Measurements from ENCODE around the gene MMAB.

The MMAB gene

DNA sequence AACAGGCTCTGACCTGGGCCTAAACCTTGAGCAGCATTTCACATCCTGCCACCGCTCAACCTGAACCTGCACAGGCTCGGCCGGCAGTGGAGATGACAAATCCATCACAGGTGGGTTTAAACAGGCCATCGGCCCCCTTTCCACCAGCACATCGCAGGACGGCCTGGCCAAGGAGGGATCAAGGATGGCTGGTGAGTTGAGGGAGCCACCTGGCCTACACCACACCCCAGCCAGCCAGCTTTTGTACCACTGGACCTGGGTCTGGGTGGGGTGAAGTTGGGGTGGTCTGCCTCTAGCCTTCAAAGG lies 14.2 kb downstream of the MMAB start:
- DNase-seq (ENCODE audit: low read depth, low spot score), result no peak
- TF ChIP-seq YY1 (IDR thresholded peaks at IDR 0.05; ENCODE audit: insufficient read depth, insufficient read length) (no peak), SUZ12 (IDR thresholded peaks at IDR 0.05; ENCODE audit: extremely low read depth, insufficient read depth, insufficient read length) (no peak), ZNF274 (IDR thresholded peaks at IDR 0.05; ENCODE audit: low read depth, low read length) (no peak)
- Histone ChIP-seq H3K27me3 (ENCODE audit: insufficient read depth, insufficient read length) (no peaks in the 10 kb centered on the region), H3K4me1 (ENCODE audit: insufficient read depth, insufficient read length) (no peaks in the 10 kb centered on the region), H3K4me3 (ENCODE audit: insufficient read length, low read depth) (no peak overlapping the region), H3K36me3 (ENCODE audit: insufficient read depth, insufficient read length, low read length) (peaks cover 52% of the 10 kb centered on the region), H3K9me3 (ENCODE audit: insufficient read depth, low read length) (no peaks in the 10 kb centered on the region), H3K9ac (ENCODE audit: insufficient read length, low read depth) (peak overlapping the region; percentile 6)

- H3K4me1 ChIP-seq (ENCODE audit: insufficient read depth, insufficient read length), result peaks cover 3% of the 10 kb centered on the region
- no peaks in the 10 kb centered on the region for H3K27me3 ChIP-seq (ENCODE audit: insufficient read depth, insufficient read length)
- H3K9me3 ChIP-seq (ENCODE audit: insufficient read depth, low read length), result no peaks in the 10 kb centered on the region
- no peak overlapping the region for H3K4me3 ChIP-seq (ENCODE audit: insufficient read length, low read depth)
- no peak for DNase-seq (ENCODE audit: low read depth, low spot score)
- peaks cover 47% of the 10 kb centered on the region for H3K36me3 ChIP-seq (ENCODE audit: insufficient read depth, insufficient read length, low read length)
- peak overlapping the region; percentile 6 for H3K9ac ChIP-seq (ENCODE audit: insufficient read length, low read depth)
- TF ChIP-seq YY1 (IDR thresholded peaks at IDR 0.05; ENCODE audit: insufficient read depth, insufficient read length), result no peak
- no peak for TF ChIP-seq SUZ12 (IDR thresholded peaks at IDR 0.05; ENCODE audit: extremely low read depth, insufficient read depth, insufficient read length)
- TF ChIP-seq ZNF274 (IDR thresholded peaks at IDR 0.05; ENCODE audit: low read depth, low read length), result no peak
Measured at GRCh38 chr12:109558374-109559199, 14.7 kb downstream of the MMAB start.

DNA sequence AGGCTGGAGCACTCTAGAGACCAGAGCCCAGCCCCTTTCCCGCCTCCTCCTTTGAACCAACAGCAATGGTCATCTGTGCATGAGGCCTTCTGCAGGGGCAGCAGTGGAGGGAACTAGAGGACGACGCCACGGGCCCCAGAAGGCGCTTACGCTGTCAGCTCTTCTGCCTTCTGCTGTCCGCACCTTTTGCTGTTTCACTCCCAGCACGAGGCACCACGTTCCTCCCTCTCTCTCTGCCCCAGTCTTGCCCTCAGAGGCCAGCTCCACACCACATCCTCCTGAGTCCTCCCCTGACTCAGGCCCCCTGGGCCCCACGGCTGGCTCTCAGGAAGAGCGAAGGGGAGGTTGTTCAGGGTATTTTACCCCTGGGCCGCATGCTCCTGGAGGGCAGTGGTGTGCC lies 15.5 kb downstream of the MMAB start:
- Histone ChIP-seq H3K9ac (ENCODE audit: insufficient read length, low read depth) (no peak overlapping the region), H3K36me3 (ENCODE audit: insufficient read depth, insufficient read length, low read length) (peaks cover 39% of the 10 kb centered on the region), H3K27me3 (ENCODE audit: insufficient read depth, insufficient read length) (no peaks in the 10 kb centered on the region), H3K4me1 (ENCODE audit: insufficient read depth, insufficient read length) (peaks cover 3% of the 10 kb centered on the region), H3K4me3 (ENCODE audit: insufficient read length, low read depth) (no peak overlapping the region), H3K9me3 (ENCODE audit: insufficient read depth, low read length) (no peaks in the 10 kb centered on the region)
- DNase-seq (ENCODE audit: low read depth, low spot score), result no peak
- no peak for TF ChIP-seq ZNF274 (IDR thresholded peaks at IDR 0.05; ENCODE audit: low read depth, low read length)
- TF ChIP-seq SUZ12 (IDR thresholded peaks at IDR 0.05; ENCODE audit: extremely low read depth, insufficient read depth, insufficient read length), result no peak
- TF ChIP-seq YY1 (IDR thresholded peaks at IDR 0.05; ENCODE audit: insufficient read depth, insufficient read length), result no peak

DNA sequence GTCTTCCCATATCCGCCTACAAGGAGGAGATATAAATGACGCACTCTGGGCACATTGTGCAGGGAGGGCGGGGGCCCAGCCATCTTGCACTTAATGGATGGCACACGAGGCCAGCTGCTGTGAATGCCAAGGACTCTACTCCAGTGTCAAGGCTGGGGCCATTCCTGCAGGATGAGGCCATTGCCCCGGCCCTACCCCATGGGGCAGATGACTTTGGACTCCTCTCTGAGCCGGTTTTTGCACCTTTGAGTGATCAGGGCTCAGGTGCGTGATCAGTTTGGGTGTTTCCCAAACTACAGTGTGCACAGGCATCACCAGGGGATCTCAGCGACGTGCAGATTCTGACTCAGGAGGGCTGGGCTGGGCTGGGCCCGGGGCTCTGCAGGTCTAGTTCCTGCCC lies 16.1 kb downstream of the MMAB start:
- Histone ChIP-seq H3K4me1 (ENCODE audit: insufficient read depth, insufficient read length) (peaks cover 3% of the 10 kb centered on the region), H3K4me3 (ENCODE audit: insufficient read length, low read depth) (no peak overlapping the region), H3K27me3 (ENCODE audit: insufficient read depth, insufficient read length) (no peaks in the 10 kb centered on the region), H3K9ac (ENCODE audit: insufficient read length, low read depth) (no peak overlapping the region), H3K9me3 (ENCODE audit: insufficient read depth, low read length) (no peaks in the 10 kb centered on the region), H3K36me3 (ENCODE audit: insufficient read depth, insufficient read length, low read length) (peaks cover 33% of the 10 kb centered on the region)
- TF ChIP-seq ZNF274 (IDR thresholded peaks at IDR 0.05; ENCODE audit: low read depth, low read length) (no peak), SUZ12 (IDR thresholded peaks at IDR 0.05; ENCODE audit: extremely low read depth, insufficient read depth, insufficient read length) (no peak), YY1 (IDR thresholded peaks at IDR 0.05; ENCODE audit: insufficient read depth, insufficient read length) (no peak)
- no peak for DNase-seq (ENCODE audit: low read depth, low spot score)

DNA sequence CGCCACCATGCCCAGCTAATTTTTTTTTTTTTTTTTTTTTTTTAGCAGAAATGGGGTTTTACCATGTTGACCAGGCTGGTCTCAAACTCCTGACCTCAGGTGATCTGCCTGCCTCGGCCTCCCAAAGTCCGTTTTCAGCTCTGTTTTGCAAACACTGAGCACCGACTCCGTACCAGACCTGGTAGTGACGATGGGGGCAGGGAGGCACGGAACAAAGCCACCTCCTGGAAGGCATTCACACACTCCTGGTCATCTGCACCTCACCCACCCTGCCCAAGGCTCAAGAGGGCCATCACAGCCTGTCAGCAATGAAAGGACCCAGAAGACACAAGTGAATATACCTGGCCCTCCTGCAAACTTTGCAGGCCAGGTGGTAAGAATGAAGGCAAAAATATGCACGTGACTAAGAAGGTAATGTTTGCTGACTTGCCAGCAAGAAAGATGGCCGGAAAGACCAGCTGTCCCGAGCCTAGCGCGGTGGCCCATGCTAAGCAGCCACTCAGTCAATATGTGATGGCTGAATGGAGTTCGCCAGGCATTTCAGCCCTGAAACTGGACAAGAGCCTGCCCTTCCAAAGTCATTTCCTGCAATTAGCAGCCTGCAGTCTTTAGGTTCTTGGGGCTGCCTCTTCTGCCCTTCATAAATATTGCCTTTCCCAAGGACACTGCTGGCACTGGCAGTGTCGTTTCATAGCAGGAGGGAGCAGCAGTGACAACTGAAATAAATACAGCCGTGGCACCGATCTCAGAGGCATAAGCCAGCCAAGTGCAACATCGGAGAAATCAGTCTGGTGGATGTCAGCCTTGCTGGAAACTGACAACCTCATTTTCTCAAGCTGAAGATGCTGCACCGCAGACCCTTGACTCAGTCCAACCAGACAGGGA lies 17.6 kb downstream of the MMAB start:
- Histone ChIP-seq H3K9me3 (ENCODE audit: insufficient read depth, low read length) (no peaks in the 10 kb centered on the region), H3K36me3 (ENCODE audit: insufficient read depth, insufficient read length, low read length) (peaks cover 19% of the 10 kb centered on the region), H3K9ac (ENCODE audit: insufficient read length, low read depth) (no peak overlapping the region), H3K27me3 (ENCODE audit: insufficient read depth, insufficient read length) (no peaks in the 10 kb centered on the region), H3K4me1 (ENCODE audit: insufficient read depth, insufficient read length) (peaks cover 3% of the 10 kb centered on the region), H3K4me3 (ENCODE audit: insufficient read length, low read depth) (no peak overlapping the region)
- TF ChIP-seq SUZ12 (IDR thresholded peaks at IDR 0.05; ENCODE audit: extremely low read depth, insufficient read depth, insufficient read length), result no peak
- no peak for TF ChIP-seq ZNF274 (IDR thresholded peaks at IDR 0.05; ENCODE audit: low read depth, low read length)
- TF ChIP-seq YY1 (IDR thresholded peaks at IDR 0.05; ENCODE audit: insufficient read depth, insufficient read length), result no peak
- no peak for DNase-seq (ENCODE audit: low read depth, low spot score)

- peaks cover 3% of the 10 kb centered on the region for H3K4me1 ChIP-seq (ENCODE audit: insufficient read depth, insufficient read length)
- H3K9ac ChIP-seq (ENCODE audit: insufficient read length, low read depth), result no peak overlapping the region
- no peak for TF ChIP-seq SUZ12 (IDR thresholded peaks at IDR 0.05; ENCODE audit: extremely low read depth, insufficient read depth, insufficient read length)
- no peak for TF ChIP-seq YY1 (IDR thresholded peaks at IDR 0.05; ENCODE audit: insufficient read depth, insufficient read length)
- TF ChIP-seq ZNF274 (IDR thresholded peaks at IDR 0.05; ENCODE audit: low read depth, low read length), result no peak
- H3K36me3 ChIP-seq (ENCODE audit: insufficient read depth, insufficient read length, low read length), result peaks cover 15% of the 10 kb centered on the region
- H3K9me3 ChIP-seq (ENCODE audit: insufficient read depth, low read length), result no peaks in the 10 kb centered on the region
- no peaks in the 10 kb centered on the region for H3K27me3 ChIP-seq (ENCODE audit: insufficient read depth, insufficient read length)
- DNase-seq (ENCODE audit: low read depth, low spot score), result no peak
- no peak overlapping the region for H3K4me3 ChIP-seq (ENCODE audit: insufficient read length, low read depth)
Measured at GRCh38 chr12:109554761-109555160, 18.5 kb downstream of the MMAB start.

DNA sequence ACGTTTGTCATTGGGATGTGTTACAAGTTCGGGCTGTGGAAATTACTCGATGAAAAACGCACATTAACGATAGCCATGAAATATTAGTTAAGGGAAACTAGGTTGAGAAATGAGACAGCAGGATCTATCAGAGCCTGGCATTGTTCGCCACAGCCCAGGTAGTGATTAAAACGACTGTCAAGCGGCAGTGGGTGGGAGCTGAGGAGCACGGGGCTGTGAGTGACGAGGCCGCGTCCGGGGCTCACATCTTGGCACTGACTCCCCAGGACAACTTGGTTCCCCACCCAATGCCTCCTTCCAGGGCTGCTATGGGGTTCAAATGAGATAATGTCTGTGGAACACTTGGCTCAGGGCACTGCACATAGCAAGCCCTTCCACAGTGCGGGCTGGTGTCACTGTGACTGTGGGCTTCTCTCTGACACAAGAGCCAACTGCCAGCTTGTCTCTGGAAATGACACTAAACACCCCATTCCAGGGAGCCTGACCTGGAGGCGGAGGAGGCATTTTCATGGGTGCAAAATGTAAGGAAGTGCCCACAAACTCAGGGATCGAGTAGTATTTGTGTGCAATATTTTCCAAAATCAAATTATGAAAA lies 19.3 kb downstream of the MMAB start:
- no peak overlapping the region for H3K9ac ChIP-seq (ENCODE audit: insufficient read length, low read depth)
- H3K4me1 ChIP-seq (ENCODE audit: insufficient read depth, insufficient read length), result peaks cover 3% of the 10 kb centered on the region
- no peaks in the 10 kb centered on the region for H3K9me3 ChIP-seq (ENCODE audit: insufficient read depth, low read length)
- peaks cover 15% of the 10 kb centered on the region for H3K36me3 ChIP-seq (ENCODE audit: insufficient read depth, insufficient read length, low read length)
- H3K4me3 ChIP-seq (ENCODE audit: insufficient read length, low read depth), result no peak overlapping the region
- DNase-seq (ENCODE audit: low read depth, low spot score), result no peak
- no peak for TF ChIP-seq SUZ12 (IDR thresholded peaks at IDR 0.05; ENCODE audit: extremely low read depth, insufficient read depth, insufficient read length)
- no peak for TF ChIP-seq YY1 (IDR thresholded peaks at IDR 0.05; ENCODE audit: insufficient read depth, insufficient read length)
- no peak for TF ChIP-seq ZNF274 (IDR thresholded peaks at IDR 0.05; ENCODE audit: low read depth, low read length)
- no peaks in the 10 kb centered on the region for H3K27me3 ChIP-seq (ENCODE audit: insufficient read depth, insufficient read length)
